Testis (tissue), 2 donors: Measurements from ENCODE around the gene COL4A2.

Source experiments
- POLR2A ChIP-seq: fragments of 450-650 bp; IDR thresholded peaks from one replicate; pipeline ENCODE4 v1.6.1; 2017; ENCODE audit warnings: antibody characterized with exemption, mild to moderate bottlenecking, moderate library complexity
- TF ChIP-seq, protein P1 (sequence below), 3 experiments: fragments of 450-650 bp in 2 of 3; fragments of 200-600 bp in 1 of 3; sonication (generic) in 1 of 3; IDR thresholded peaks; one replicate each; pipeline ENCODE4 v1.5.1; 2016 to 2019; ENCODE audit warnings: antibody characterized with exemption in 3 of 3, mild to moderate bottlenecking in 2 of 3, moderate library complexity in 1 of 3

GRCh38 chr13:110323172-110323891, 16.2 kb downstream of the COL4A2 start:
- TF ChIP-seq, protein P1, sequence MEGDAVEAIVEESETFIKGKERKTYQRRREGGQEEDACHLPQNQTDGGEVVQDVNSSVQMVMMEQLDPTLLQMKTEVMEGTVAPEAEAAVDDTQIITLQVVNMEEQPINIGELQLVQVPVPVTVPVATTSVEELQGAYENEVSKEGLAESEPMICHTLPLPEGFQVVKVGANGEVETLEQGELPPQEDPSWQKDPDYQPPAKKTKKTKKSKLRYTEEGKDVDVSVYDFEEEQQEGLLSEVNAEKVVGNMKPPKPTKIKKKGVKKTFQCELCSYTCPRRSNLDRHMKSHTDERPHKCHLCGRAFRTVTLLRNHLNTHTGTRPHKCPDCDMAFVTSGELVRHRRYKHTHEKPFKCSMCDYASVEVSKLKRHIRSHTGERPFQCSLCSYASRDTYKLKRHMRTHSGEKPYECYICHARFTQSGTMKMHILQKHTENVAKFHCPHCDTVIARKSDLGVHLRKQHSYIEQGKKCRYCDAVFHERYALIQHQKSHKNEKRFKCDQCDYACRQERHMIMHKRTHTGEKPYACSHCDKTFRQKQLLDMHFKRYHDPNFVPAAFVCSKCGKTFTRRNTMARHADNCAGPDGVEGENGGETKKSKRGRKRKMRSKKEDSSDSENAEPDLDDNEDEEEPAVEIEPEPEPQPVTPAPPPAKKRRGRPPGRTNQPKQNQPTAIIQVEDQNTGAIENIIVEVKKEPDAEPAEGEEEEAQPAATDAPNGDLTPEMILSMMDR (IDR thresholded peaks at IDR 0.05): no peak
- TF ChIP-seq POLR2A: no peak
